GM21423 (cell line): ENCODE results near the gene PCBP4.

Experiments
- ATAC-seq: cut with Tn5 transposase; IDR thresholded peaks from one replicate; pipeline ENCODE4 v1.9.1; 2021; ENCODE audit warnings: mild to moderate bottlenecking, moderate library complexity; ENCODE audit not compliant: unreplicated experiment

Gene PCBP4

DNA sequence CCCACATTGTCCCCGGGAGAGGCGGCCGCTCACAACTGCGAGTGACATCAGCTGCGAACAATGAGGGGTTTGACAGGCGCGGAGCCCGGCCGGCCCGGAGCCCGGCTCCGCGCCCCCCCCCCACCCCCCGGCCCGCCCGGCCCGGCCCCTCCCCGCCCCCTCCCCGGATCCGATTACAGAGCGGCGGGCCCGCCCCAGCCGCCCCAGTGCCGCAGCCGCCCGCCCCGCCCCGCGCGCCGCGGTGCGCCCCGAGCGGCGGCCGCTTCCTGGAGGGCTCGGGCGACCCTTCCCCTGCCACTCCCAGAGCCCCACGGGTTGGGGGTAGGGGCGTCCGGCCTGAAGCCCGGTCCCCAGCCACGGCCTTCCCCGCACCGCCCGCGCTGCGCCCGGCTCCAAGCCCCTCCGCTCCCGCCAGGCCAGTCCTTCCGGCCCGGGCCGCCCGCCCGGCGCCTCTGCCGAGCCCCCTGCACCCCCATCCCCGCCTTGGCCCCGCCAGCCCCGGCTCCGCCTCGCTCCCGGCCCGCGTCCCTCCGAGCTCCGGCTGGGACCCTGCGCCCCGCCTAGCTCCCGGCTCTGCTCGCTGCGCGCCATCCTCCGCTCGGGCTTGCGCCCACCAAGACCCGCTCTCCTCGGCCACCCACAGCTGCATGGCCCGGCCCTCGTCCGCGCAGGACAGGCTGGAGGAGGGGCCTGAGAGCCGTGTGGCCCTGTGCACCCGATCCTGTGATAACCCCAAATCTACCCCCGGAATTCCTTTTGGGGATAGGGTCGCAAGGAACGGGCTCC lies at the start of gene PCBP4:
PCBP4 (minus strand) TSS at position 71 of the 786 bp plus-strand sequence. CDS start 6,214 bp downstream, outside the sequence.
- ATAC-seq, result no peak

DNA sequence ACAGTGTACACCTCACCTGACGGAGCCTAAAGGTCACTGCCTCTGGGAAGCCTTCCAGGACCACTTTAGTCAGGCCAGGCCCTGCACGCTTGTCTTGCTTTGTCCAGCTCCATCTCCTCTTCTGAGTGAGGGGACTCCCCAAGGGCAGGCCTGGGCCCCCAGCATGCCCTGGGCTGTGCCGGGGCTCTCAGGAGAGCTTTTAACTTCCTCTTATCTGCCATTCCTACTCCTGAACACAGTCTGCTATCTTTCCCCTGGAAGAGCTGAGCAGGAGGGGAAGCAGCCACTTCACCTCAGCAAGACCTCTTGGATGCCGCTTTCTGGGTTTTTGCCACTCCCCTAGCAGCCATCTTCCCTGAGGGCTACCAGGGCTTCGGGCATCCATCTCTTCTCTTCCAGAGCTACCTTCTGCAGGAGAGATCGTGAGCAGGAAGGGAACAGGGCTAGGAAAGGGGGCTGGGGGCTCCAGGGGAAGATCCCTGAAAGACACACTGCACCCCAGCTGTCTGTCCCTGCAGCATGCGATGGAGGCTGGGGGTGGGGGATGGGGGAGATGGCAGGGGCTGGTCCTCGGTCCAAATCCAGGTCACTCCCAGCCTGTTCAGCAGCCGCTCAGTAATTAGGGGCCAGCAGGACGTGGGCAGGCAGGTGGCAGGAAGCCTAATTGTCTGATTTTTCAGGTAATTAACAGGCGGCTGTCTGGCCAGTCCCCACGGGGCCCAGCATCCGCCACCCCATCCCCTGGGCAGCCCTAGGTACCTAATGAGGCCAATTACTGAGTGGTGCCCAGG lies 48.4 kb upstream of the PCBP4 start:
- ATAC-seq, result no peak

DNA sequence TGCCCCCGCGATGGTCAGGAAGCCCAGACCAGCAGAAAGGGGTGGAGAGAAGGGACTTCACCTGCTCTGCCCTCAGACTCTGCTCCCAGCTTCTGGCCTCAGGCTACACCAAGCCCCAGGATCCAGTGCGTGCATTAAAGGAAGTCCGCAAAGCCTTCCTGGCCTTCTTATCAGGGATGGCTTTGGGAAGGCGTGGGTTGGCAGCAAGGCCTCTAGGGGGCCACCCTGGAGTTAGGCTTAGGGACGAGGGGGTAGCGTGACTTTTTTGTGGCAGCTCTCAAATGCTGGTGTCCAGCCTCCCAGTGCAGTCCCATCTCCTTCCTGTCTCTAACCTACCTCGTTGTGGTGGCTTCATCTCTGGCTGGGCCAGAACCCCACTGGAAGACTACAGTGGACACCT lies 47.4 kb upstream of the PCBP4 start:
- ATAC-seq, result no peak

DNA sequence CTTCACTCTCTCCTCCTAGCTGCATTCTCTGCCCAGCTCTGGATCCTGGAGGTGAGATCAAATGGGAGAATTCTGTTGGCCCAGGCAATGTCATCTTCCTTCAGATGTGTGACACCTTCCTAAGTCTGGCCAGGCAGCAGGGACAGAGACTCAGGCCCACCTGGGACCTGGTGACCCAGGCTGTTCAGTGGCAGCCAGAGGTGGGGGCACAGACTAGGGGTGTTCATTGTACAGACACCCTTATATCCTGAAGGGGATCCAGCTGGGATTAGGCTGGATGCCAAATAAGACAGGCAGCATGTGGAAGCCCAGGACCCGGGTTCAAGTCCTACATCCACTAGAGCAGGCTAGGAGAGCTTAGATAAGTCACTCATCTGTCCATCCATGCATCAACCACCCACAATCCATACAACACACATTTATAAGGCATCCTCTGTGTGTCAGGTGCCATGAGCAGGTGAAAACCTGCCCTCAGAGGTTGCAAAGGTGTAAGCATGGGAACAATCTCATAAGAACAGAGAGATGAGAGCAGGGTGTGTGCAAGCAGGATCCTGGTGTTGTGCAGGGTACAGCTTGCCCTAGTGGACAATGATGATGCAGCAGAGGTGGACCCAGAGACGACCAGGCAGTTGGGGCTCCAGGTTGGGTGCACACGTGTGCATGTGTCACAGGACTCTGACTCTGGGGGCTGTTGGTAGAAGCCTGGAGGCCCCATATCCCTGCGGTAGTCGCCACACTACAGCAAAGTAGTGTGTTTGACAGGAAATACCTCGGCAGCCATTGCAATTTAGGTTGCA lies 46.7 kb upstream of the PCBP4 start:
- no peak for ATAC-seq

DNA sequence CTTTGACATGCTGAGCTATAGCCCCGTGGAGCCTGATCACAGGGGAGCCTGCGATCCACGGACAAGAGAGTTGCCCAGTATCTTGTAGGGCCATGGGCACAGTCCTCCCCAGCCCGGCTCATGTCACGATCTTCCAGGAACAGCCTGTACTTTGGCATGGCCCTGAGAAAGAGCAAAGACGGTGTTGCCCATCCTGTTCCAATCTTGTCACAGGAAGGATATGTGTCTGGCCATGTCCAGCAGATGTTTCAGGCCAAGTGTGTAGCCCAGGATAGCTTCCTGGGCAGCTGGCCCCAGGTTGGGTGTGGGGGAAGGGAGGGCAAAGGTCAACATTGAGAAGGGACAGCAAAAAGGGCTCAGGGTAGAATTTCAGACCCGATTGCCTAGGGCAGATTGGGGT lies 45.4 kb upstream of the PCBP4 start:
- no peak for ATAC-seq

DNA sequence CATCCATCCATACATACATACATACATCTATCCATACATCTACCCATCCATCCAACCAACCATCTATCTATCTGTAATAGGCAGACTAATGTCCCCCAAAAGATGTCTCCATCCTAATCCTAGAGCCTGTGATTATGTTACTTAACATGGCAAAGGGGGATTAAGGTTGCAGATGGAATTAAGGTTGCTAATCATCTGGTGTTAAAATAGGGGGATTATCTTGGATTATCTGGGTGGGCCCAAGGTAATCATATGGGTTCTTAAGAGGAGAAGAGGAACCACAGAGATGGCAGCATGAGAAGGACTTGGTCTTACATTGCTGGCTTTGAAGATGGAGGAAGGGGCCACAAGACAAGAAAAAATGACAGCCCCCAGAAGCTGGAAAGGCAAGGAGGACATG lies 43.2 kb upstream of the PCBP4 start:
- ATAC-seq, result no peak

DNA sequence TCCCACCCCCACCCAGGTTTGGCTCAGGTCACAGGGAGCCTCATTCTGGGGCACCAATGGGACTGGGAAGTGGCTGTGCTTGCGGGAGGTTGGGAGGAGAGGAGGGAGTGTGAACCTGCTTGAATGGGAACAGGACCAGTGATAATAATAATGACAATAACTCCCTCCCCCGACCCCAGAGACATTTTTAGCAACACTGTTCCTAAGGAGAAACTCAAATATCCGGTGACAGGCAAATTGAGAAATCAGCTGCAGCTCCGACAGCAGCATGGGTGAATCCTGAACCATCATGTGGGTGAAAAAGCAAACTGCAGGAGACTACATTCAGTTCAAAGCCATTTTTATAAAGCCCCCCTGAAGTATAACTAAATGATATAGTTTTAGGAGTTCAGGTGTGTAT lies 40.0 kb upstream of the PCBP4 start:
- no peak for ATAC-seq

DNA sequence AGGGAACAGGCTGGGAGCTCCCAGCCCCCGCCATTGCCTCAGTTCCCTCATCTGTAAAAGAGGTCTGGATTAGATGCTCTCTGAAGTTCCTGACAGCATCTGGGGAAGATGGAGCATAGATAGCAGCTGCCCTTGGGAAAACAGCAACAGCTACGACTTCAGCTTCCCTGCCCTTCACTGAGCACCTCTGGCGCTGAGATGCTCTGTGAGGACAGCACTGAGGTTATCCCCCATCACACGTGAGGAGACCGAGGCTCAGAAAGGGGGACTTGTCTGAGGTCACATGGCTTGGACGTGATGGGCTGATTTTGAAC lies 39.5 kb upstream of the PCBP4 start:
- no peak for ATAC-seq

DNA sequence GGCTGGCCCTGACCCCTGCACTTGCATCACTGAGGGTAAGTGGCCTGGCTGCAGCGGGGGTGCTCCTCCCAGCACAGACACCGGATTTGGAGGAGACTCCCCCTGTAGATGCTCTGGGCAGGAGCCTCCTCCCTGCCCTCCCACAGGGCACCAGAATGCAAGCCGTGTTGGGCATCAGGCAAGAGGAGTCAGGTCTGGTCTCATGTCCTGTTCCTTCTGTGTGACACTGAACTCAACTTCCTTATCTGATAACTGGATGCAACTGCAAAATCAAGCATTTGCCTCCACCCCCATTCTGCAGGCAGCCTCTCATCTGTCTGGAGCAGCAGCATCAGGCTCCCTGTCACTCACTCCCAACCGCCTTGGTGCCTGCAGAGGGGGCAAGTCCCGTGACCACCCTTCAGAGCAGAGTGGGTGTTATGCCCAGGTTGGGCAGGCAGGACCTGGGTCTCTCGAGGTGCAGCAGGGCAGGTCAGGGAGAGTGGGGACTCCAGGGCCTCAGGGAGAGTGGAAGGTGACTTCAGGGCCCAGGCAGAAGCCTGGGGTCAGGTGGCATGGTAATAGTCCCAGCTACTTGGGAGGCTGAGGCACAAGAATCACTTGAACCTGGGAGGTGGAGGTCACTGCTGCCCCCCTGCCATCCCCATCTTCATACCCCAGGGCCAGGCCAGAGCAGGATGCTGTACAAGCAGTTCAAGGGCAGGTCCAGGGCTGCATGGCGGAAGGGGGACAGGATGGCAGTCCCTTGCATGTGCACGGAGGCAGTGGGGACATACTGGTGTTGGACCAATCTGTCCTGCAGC lies 39.0 kb upstream of the PCBP4 start:
- ATAC-seq, result no peak

DNA sequence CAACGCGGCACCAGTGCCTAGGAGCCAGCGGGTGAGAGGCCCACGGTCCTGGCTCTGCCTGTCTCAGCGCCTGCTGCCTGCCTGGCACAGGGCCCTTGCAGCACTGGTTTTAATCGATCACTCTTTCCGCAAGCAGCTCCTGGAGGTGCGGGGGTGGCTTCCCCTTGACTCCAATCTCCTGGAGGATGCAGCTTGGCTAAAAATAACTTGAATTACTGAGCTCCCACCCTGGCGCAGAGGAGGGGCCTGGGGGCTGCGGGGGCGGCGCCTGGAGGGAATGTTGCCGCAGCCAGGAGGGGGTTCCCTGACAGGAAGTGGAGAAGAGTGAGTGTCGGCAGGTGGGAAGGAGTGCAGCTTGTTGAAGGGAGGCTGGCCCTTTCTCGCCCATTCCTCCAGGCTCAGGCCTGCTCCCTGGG lies 38.3 kb upstream of the PCBP4 start:
- no peak for ATAC-seq

DNA sequence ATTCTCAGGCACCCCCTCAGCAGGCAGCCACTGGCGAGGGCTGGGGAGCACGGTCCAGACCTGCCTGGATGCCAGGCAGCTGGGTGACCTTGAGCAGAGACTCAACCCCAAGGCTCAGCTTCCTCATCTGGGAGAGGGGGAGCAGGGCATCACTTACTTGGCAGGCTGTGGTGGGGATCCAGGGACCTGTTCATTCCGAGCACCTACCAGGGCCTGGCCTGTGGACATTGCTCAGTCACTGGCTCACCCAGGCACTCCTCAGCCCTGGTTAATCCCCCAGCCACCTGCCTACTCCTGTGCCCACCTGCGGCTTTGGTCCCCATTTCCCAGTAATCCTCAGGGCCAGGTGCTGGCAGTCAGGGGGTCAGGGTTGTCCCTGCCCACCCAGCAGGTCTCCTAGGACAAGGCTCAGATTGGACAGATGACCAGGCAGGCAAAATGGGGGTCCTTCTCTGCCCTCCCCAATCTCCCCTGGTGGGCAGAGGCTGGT lies 37.7 kb upstream of the PCBP4 start:
- ATAC-seq, result no peak

DNA sequence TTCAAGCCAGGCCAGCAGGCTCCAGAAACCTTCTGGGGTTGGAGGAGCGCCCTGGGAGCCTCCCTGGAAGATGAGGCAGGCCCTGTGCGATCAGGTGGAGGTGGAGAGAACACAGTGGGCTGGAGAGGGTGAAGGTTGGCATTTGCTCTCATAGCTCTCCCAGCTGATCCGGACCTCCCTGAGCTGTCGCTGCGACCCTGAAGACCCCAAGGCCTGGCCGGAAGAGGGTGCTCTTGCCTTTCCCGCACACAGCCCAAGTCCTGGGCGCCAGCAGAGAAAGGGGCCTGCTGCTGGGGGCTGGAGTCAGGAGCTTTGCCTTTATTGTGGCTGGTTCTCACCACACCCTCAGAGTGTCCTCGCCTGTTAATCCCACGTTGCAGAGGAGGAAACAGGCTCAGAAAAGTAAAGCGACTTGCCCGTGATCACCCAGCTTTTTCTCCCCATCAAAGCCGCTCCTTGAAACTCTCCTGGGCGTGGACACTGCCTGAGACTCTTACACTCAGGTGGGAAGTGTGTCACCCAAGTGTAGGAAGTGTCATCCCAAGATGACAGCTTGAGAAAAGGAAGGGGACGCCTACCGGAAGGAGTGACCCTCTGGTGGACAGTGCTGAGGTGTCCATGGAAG lies 37.0 kb upstream of the PCBP4 start:
- ATAC-seq, result no peak

DNA sequence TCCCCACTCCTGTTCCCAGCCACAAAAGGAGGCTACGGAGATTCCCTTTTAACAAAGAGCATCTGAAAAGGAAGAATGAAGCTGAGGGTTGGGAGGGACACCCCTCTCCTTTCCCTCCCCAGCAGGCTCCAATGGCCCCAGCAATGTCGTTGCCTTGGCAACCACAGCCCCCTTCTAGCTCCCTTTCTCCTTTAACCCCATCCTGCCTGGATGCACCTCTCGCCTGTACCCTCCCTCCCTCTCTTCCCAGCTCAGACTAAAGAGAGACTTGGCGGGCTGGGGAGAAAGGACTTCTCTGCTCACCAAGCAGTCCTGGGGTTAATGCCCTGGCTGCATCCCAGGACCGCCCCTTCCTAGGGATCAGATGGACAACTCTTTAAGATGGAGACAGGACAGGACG lies 35.5 kb upstream of the PCBP4 start:
- ATAC-seq, result no peak

DNA sequence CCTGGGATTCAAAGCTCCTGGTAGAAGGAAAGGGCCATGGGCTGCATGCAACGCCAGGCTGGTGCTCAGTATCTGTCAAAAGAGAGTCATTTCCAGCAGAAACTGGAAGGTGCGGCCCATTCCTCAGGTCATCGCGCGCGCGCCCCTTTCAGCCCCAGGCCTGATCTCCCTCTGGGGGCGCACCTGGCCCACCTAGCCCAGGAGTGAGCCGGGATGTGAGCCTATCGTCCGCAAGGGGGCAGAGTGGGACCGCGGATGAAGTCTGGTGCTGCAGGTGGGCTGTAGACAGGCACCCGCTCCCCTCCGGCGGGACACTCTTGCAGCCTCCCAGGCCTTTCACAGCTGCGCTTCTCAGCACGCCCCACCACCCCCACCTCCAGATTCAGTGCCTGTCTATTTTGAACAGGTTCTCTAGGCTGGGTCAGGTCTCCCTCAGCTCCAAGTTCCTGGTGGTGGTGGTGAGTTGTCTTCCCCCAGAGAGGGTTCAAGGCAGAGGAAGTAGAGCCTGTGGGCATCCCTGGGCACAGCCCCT lies 34.3 kb upstream of the PCBP4 start:
- peak; percentile 84 for ATAC-seq

DNA sequence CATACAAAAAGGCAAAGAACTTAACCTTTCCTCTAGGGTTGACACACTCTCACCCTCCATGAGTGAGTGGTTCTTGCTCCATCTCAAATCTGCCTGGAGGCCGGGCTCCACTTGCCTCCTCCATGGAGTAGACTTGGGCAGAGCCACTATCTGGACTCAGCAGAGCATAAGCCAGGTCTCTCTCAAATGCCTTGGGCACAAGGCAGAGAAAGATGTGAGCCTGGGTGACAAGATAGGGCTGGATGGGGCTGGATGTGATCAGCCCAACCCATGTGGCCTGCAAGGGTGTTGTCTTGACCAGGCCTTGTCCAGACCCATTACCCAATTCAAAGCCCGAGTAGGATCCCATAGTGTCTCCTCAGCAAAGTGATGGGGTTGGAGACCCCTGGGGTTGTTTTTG lies 32.6 kb upstream of the PCBP4 start:
- ATAC-seq, result no peak

DNA sequence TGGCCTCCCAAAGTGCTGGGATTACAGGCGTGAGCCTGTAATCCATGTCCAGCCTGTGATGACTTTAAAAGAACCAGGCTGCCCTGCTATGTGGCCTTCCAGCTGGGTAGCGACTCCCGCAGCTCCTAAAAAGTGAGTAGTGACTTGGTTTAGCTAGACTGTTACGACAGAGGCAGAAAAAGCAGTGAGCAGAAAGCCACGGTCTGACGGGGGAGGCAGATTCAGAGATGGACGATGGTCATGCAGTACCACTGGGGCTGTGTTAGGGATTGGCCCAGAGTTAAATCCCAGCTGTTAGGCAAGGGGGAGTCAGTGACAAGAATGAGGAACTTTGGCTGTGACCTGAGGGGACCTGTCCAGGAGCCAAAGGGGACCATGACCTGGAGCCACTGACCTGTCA lies 31.5 kb upstream of the PCBP4 start:
- no peak for ATAC-seq

DNA sequence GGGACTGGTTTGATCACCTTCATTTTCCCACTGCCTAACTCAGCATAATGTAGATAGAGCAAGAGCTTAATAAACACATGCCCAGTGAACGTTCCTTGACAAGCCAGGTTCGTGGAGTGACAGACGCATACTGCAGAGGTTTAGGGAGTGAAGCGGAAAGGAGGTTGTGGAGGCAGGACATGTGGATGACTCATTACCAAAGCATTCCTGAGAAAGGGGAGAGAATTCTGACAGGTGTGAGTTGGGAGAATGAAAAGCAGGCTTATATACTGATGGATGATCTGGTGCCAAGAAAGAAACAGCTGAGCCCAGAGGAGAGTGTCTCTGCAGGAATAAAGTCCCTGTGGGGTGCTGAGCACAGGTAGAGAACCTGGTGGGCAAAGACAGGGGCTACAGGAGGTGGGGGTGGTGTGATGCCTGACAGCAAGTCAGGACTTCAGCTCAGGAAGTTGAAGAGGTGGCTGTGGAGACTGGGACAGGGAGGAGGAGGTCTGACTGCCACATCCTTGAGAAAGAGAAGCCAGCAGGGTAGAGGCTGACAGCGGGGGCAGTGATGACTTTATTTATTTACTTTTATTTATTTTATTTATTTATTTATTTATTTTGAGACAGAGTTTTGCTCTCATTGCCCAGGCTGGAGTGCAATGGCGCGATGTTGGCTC lies 30.8 kb upstream of the PCBP4 start:
- no peak for ATAC-seq

DNA sequence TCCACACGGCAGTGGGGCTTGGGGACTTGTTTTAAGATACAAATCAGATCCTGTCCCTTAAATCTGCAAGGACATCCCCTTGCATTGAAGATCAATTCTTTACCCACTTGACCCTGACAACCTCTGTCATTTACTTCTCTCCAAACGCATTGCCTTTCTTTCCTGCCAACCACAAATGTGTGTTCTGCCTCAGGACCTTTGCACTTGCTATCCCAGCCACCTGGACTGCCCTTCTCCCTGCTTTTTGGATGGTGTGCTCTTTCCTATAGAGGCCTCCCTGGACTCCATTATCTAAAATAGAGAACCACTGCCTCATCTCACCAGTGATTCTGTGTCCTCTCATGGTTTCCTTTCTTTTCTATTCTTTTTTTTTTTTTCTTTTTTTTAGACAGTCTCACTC lies 29.9 kb upstream of the PCBP4 start:
- no peak for ATAC-seq

DNA sequence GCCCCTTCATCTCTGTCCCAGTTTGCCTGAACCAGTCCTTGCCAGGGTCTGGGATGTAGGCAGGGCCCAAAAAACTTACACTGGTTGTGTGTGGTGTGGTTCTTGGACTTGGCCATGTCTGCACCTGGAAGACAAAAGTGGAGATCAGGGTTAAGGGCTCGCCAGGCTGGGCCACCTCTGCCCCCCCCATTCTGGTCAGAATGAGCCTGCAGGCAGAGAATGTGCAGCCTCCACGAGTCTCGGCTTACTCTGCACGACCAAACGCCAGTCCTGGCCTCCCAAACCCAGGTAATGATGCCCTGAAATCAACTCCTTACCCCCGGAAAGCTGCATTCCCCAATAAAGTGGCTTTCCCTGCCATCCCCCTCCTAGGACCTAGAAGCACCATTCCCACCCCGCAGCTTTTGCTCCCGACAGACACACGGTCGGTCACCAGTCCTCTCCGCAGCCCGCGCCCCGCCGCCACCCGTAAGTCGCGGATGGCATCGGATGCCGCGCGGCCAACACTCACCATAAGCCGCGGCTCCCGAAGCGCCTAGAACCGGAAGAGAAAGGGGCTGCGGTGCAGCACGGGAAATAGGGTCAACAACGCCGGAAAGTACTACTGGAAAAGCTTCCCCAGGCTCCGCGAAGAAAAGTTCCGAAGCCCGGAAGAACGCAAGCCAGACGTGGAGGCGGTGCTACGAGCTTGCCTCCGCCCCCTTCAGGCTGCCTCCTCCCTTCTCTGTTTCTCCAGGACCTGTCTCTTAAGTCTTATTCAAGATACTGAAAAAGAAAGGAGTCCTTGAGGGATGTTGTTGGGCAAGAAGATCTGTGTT lies 28.3 kb upstream of the PCBP4 start, which contains the start of gene RPL29:
RPL29 (minus strand) TSS at position 550 of the 818 bp plus-strand sequence; CDS start at position 116, 434 bp downstream.
- peak; percentile 91 for ATAC-seq
